SU-DHL-6 (cell line): ENCODE measurements around the gene SGSM1.

Experiments used
- H2AFZ ChIP-seq: fragments of 200-600 bp; sonication (generic); 2 replicates; pipeline ENCODE4 v1.6.1; 2014; ENCODE audit warnings: low read depth, mild to moderate bottlenecking, moderate library complexity, mixed read lengths, antibody characterized with exemption, low read length; ENCODE audit not compliant: severe bottlenecking
- H3F3A ChIP-seq: fragments of 200-600 bp; shearing (Covaris generic); 2 replicates; pipeline ENCODE4 v1.6.0; 2016; ENCODE audit warnings: antibody characterized with exemption, mild to moderate bottlenecking; ENCODE audit not compliant: insufficient read depth
- H3K27ac ChIP-seq: fragments of 200-600 bp; sonication (generic); 2 replicates; pipeline ENCODE4 v1.5.1; 2016; ENCODE audit warnings: low read depth, mild to moderate bottlenecking, low read length, moderate library complexity, mixed read lengths
- H3K27me3 ChIP-seq: fragments of 200-600 bp; sonication (generic), shearing (Covaris generic); 2 replicates; pipeline ENCODE4 v1.6.0; 2014; ENCODE audit warnings: mild to moderate bottlenecking, low read length
- H3K36me3 ChIP-seq: fragments of 200-600 bp; sonication (generic); 2 replicates; pipeline ENCODE4 v1.6.1; 2014; ENCODE audit warnings: mild to moderate bottlenecking, low read length, mixed read lengths
- H3K4me2 ChIP-seq: fragments of 300-600, 200-600 bp; shearing (Covaris generic), sonication (generic); 2 replicates; pipeline ENCODE4 v1.6.0; 2014; ENCODE audit warnings: low read length, low read depth, mild to moderate bottlenecking; ENCODE audit not compliant: poor library complexity, severe bottlenecking
- H3K4me3 ChIP-seq: fragments of 200-600 bp; sonication (generic); 2 replicates; pipeline ENCODE4 v1.5.1; 2014; ENCODE audit warnings: antibody characterized with exemption, low read length, mild to moderate bottlenecking, mixed read lengths; ENCODE audit not compliant: insufficient read depth, poor library complexity, severe bottlenecking
- H3K79me2 ChIP-seq: fragments of 200-600 bp; sonication (generic); 2 replicates; pipeline ENCODE4 v1.6.1; 2014; ENCODE audit warnings: mild to moderate bottlenecking, low read length, moderate library complexity; ENCODE audit not compliant: insufficient read depth
- H3K9ac ChIP-seq: fragments of 200-600 bp; sonication (generic); 2 replicates; pipeline ENCODE4 v1.7.0; 2014; ENCODE audit warnings: mild to moderate bottlenecking, low read length
- H3K9me2 ChIP-seq: fragments of 200-600 bp; sonication (generic); replicated peaks from 2 replicates; pipeline ENCODE4 v1.6.1; 2014; ENCODE audit warnings: low read length; ENCODE audit not compliant: insufficient read depth
- H3K9me3 ChIP-seq: fragments of 200-600 bp; sonication (generic); 2 replicates; pipeline ENCODE4 v1.6.1; 2014; ENCODE audit warnings: low read length, mixed read lengths; ENCODE audit not compliant: insufficient read depth
- H4K20me1 ChIP-seq: fragments of 200-600 bp; sonication (generic); 2 replicates; pipeline ENCODE4 v1.6.1; 2014; ENCODE audit warnings: low read depth, mild to moderate bottlenecking, antibody characterized with exemption, low read length, moderate library complexity, mixed read lengths
- EZH2phosphoT487 ChIP-seq: fragments of 200-600 bp; sonication (generic), shearing (Covaris generic); conservative IDR thresholded peaks from 2 replicates; pipeline ENCODE4 v1.6.1; 2018; ENCODE audit warnings: mild to moderate bottlenecking, antibody characterized with exemption, low read length, moderate library complexity, mixed read lengths
- TF ChIP-seq, protein P1 (sequence below): fragments of 200-600 bp; sonication (generic); IDR thresholded peaks from one replicate; pipeline ENCODE4 v1.5.1; 2017; ENCODE audit warnings: antibody characterized with exemption, mild to moderate bottlenecking, low read length, moderate library complexity; ENCODE audit not compliant: insufficient read depth, poor library complexity, severe bottlenecking

SGSM1 gene

DNA sequence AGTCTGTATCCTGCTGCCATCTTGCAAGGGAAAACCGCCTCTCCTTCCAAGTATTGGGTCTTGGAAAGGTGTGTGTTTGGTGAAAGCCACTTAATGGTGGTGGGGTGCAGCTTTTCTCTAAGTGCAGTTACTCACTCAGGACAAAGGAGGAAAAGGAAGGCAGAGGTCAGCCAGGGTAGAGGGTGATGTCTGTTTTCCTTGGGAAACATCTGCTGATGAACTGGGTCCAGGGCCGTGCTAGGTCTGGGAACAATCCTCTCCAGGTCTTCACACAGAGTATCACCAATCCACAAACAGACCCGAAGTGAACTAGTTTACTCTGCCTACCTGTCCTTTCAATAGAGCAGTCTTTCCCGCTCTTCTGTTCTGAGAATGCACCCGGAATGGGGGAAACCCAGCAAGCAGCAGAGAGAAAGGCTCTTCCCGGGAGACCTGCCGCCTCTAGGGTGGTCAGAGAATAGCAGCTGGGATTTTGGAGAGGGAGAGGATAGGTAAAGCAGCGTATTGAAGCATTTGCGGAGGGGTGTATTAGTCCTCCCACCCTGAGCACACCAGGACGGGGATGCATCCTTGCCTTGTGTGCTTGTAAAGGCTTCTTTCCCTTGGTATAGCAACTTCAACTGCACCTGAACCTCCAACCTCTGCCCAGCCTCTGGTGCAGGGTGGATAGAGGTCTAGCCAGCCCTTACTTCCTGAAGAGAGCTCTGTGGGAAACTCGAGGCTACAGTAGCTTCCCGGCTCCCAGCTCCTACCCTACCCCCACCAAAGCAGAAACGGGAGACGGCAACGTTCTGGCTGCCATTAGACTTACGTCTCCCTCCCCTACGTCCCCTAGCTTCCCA lies 119.8 kb downstream of the SGSM1 start:
- Histone ChIP-seq H3K4me2 (no peak overlapping the region), H3K9me2 (no peaks in the 10 kb centered on the region), H3K36me3 (no peaks in the 10 kb centered on the region), H3K9me3 (no peaks in the 10 kb centered on the region), H3K9ac (no peak overlapping the region), H3K79me2 (no peaks in the 10 kb centered on the region), H2AFZ (no peak overlapping the region), H3K27me3 (no peaks in the 10 kb centered on the region), H4K20me1 (no peaks in the 10 kb centered on the region), H3K27ac (no peak overlapping the region), H3K4me3 (no peak overlapping the region), H3F3A (no peaks in the 10 kb centered on the region)
- TF ChIP-seq, protein P1, sequence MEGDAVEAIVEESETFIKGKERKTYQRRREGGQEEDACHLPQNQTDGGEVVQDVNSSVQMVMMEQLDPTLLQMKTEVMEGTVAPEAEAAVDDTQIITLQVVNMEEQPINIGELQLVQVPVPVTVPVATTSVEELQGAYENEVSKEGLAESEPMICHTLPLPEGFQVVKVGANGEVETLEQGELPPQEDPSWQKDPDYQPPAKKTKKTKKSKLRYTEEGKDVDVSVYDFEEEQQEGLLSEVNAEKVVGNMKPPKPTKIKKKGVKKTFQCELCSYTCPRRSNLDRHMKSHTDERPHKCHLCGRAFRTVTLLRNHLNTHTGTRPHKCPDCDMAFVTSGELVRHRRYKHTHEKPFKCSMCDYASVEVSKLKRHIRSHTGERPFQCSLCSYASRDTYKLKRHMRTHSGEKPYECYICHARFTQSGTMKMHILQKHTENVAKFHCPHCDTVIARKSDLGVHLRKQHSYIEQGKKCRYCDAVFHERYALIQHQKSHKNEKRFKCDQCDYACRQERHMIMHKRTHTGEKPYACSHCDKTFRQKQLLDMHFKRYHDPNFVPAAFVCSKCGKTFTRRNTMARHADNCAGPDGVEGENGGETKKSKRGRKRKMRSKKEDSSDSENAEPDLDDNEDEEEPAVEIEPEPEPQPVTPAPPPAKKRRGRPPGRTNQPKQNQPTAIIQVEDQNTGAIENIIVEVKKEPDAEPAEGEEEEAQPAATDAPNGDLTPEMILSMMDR: no peak
- no peak for TF ChIP-seq EZH2phosphoT487

DNA sequence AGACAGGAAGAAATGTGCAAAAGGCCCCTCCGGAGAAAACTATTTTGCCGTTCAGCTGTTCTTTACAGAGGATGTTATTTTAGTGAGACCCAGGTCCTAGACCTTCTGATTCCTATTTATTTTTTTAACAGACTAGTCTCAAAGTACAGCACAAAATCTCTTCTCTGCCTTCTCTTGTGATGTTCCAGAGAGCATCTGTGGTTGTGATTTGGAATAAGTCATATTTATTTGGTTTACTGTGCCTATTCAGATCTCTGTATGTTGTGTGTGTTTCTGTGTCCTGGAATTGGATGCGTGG lies 120.4 kb downstream of the SGSM1 start:
- H3K9ac ChIP-seq: no peak overlapping the region
- no peaks in the 10 kb centered on the region for H3K9me2 ChIP-seq
- H3F3A ChIP-seq: no peaks in the 10 kb centered on the region
- H3K9me3 ChIP-seq: no peaks in the 10 kb centered on the region
- H2AFZ ChIP-seq: no peak overlapping the region
- H3K27ac ChIP-seq: no peak overlapping the region
- H3K4me3 ChIP-seq: no peak overlapping the region
- TF ChIP-seq, protein P1: no peak
- TF ChIP-seq EZH2phosphoT487: no peak
- H3K27me3 ChIP-seq: no peaks in the 10 kb centered on the region
- H3K4me2 ChIP-seq: no peak overlapping the region
- H3K79me2 ChIP-seq: no peaks in the 10 kb centered on the region
- H4K20me1 ChIP-seq: no peaks in the 10 kb centered on the region
- H3K36me3 ChIP-seq: no peaks in the 10 kb centered on the region

DNA sequence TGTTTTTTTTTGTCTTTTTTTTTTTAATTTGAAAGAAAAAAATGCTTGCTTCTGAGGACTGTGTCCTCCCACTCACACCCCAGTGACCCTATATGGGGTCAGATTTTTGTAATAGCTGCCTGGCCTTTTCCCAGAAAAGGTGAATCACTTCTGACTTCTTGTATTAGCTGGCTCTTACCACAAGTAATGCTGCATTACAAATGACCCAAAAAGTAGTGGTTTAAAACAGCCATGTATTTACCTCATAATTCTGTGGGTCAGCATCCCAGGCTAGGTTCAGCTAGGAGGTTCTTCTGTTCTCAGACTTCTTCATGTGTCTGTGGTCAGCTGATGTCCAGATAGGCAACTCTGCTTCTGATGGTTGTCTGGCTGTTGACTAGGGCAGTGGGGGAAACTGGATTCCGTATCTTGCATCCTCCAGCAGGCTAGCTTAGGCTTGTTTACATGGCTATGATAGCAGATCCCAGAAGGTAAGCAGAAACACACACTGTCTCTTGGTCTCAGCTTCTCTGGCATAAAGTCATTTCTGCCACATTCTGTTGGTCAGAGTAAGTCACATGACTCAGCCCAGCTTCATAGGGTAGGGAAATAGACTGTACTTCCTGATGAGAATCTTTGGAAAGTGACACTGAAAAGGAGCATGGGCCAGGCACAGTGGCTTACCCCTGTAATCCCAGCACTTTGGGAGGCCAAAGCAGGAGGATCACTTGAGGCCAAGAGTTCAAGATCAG lies 121.0 kb downstream of the SGSM1 start:
- Histone ChIP-seq H3K4me3 (no peak overlapping the region), H3K79me2 (no peaks in the 10 kb centered on the region), H2AFZ (no peak overlapping the region), H3K9ac (no peak overlapping the region), H3F3A (no peaks in the 10 kb centered on the region), H3K27ac (no peak overlapping the region), H3K9me2 (no peaks in the 10 kb centered on the region), H3K36me3 (no peaks in the 10 kb centered on the region), H3K4me2 (no peak overlapping the region), H3K27me3 (no peaks in the 10 kb centered on the region), H4K20me1 (no peaks in the 10 kb centered on the region), H3K9me3 (no peaks in the 10 kb centered on the region)
- no peak for TF ChIP-seq EZH2phosphoT487
- TF ChIP-seq, protein P1: no peak
